ENCODE measurements around the gene NANP.
"Not testable (repeated sequence)": the region's sequence is repeated elsewhere in the genome, so short reads cannot be mapped to it uniquely, and the experiment has no call there.

Gene NANP, protein sequence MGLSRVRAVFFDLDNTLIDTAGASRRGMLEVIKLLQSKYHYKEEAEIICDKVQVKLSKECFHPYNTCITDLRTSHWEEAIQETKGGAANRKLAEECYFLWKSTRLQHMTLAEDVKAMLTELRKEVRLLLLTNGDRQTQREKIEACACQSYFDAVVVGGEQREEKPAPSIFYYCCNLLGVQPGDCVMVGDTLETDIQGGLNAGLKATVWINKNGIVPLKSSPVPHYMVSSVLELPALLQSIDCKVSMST

DNA sequence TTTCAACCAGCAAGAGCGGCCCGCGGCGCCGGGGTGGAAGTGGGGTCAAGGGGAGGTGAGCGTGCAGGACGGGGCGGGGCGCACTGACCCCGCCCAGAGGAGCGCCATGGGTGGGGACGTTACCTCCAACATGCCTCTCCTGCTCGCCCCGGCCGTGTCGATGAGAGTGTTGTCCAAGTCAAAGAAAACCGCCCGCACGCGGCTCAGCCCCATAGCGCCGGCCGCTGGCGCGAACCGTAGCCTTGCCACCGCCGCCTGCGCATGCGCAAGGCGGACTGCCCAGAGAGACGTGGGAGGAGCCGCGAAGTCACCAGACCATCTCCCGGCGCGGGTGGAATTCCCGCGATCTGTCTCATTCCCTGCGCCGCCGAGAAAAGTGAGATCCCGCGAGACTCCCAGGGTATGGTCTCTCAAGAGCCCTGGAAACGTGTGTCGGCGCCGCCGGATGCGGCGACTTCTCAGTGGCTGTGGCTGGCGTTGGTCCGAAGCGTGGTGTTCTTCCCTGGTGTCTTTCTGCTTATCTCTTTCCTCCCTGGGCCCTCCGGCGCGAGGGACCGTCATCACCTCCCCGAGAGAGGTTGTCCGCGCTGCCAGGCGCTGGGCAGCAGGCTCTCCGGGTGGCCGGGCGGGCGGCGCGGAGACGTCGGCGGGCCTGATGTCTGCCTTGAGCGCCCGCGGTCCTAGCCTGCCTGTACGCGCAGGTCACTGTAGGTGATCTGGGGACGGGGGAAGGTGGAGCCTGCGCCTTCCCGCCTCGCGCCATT is at the start of gene NANP:
TSS of gene NANP (minus strand) at position 279 of the 764 bp plus-strand sequence. CDS start at position 213, 66 bp downstream.
- peak; percentile 78 to 90 (median 78) for DNase-seq (ENCODE audit: low read depth in 3 of 3)

DNA sequence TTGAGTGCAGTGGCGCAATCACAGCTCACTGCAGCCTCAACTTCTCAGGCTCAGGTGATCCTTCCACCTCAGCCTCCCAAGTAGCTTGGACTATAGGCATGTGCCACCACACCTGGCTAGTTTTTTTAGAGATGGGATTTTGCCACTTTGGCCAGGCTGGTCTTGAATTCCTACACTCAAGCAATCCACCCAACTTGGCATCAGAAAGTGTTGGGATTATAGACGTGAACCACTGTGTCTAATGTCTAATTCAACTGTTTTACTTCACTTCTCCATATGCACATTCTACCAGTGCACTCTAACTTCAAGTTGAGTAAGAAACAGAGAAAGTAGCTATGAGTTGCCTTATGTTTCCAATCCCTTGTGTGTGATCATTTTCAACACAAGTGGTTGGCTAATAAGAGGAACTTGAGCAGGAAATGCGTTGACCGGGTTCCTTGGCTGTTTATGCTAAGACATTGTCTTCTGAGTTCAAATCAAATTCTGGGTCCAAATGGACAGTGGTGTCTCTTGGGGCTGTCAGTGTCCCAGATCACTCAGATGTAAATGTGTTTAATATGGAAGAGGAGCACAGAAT is 48.9 kb upstream of the NANP start:
- DNase-seq (ENCODE audit: low read depth in 3 of 3): no peak

DNA sequence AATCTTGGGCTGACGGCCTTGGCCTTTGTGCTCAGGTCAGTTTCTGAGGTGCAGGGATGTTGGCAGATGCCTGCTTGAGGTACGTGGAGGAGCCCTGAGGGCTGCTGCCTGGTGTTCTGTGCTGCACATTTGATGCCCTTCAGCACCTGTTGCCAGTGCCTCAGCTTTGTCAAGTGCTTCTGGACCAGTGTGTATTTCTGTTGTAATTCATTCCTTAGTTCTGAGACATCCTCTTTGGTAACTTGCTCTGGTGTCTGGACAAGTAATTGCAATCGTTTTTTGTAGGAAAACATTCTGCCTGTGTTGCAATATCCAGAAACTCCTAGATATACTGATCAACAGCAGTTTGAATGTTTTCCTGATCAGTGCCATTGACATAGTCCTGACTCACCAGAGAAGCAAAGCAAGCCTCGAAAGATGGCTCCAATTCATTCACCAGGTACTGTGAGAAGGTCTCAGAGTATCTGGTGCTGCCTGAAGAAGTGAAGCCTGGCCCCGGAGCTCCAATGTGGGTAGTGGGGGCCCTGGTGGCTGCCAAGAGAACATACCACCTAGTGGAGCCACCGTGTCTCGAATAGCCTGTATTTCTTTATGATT is 46.1 kb upstream of the NANP start:
- DNase-seq (ENCODE audit: low read depth in 3 of 3): no peak

DNA sequence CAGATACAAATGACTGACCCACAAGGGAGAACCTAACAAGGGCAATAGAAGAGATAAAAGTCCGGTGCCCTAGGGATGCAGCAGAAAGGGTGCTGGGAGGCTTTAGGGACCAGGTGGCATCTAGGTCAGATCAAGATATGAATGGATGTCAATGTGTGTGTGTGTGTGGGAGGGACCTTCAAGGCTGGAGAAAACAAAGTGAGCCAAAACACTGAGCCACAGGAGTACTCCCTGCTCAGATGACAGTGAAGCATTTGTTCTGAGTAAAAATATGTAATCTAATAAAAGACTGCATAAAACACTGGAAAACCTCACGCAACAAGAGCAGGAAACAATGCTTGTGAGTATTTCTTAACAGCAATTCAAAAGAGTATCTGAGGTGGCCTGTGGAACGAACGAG is 44.6 kb upstream of the NANP start:
- DNase-seq (ENCODE audit: low read depth in 3 of 3): no peak

DNA sequence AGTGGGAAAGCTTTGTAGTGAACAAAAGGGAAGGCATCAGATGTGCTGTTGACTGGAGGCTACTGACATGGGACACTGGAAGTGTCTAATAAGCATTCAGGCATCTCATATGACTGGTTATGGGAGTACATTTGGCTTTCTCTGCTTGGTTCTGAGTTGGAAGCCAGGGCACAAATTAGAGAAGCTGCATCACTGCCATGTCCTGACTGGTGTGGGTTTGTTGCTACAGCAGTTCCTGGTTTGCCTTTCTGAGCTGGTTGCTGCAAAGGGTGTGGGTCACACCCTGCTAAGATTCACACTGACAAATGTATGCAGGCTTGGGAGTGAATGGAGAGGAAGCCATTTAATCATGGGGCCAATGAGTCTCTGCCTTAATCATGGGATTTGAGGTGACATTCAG is 36.2 kb upstream of the NANP start:
- no peak for DNase-seq (ENCODE audit: low read depth in 3 of 3)

DNA sequence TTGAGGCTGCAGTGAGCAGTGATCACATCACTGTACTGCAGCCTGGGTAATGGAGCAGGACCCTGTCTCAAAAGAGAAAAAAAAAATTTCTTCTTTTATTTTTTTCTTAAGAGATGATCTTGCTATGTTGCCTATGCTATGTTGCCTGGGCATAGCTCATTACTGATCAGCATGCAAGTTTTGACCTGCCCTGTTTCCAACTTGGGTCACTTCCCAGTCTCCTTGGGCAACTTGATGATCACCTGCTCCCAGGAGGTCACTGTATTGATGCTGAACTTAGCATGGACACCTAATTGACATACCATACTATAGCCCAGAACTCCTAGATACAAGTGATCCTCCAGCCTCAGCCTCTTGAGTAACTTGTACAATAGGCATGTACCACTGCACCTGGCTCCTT is 30.7 kb upstream of the NANP start:
- DNase-seq (ENCODE audit: low read depth in 3 of 3): no peak

DNA sequence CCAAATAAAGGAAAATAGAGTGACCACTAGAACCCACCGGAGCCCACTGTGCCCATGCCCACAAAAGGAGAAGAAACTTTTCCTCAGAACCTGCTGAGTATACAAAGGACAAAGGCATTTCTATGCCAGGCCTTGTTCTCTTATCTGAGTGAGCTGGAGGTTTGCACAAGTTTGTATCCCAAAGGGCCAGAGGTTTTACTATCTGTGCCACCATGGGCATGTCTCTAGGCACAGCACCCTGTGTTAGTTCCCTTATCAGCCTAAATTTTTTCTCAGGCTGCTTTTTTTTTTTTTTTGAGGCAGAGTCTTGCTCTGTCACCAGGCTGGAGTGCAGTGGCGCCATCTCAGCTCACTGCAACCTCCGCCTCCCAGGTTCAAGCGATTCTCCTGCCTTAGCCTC is 29.1 kb upstream of the NANP start:
- not testable (repeated sequence) for DNase-seq (ENCODE audit: low read depth in 3 of 3)

DNA sequence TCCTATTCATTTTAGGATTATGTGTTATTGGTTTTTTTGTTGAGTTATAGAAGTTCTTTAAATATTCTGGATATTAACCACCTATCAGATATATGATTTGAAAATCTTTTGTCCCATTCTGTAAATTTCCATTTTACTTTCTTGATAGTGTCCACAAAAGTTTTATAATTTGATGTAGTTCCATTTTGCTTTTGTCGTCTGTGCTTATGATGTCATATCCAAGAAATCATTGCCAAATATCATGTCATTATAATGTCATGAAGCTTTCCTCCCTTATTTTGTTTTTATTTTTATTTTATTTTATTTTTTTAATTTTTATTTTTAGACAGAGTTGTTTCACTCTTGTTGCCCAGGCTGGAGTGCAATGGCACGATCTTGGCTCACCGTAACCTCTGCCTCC is 21.0 kb upstream of the NANP start:
- DNase-seq (ENCODE audit: low read depth in 3 of 3): no peak

DNA sequence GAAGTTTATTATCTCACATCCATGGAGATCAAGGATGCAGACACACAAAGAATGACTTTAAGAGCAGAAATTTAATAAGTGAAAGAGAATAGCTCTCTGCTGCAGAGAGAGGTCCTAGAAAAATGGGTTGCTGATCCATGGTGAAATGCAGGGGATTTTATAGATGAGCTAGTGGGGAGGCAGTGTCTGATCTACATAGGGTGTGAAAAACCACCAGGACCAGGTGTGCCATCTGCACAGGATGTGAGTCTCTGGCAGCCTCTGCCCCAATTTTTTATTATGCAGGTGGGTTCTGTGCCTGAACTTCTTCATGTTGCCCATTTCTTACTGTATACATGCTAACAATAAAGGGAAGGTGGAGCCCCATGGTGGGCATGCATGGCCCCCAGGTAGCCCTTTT is 19.9 kb upstream of the NANP start:
- DNase-seq (ENCODE audit: low read depth in 3 of 3): no peak

DNA sequence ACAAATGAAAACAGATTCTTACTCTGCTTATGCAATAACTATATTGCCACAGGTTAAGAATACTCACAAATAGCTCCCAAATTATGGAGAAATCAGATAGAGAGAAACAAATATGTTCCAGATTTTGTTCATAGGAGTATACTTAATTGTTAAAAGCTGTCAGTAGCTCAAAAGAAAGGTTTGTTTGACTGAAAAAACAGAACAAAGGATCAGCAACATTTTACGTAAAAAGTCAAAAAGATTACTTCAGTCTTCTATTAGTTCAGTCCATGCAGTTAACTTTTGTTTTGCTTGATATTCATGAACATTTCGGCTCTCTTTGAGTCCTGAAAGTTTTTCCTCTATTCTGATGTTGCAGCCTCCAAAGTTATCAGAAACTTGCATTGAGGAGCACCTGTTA is 13.4 kb upstream of the NANP start:
- DNase-seq (ENCODE audit: low read depth in 3 of 3): no peak

DNA sequence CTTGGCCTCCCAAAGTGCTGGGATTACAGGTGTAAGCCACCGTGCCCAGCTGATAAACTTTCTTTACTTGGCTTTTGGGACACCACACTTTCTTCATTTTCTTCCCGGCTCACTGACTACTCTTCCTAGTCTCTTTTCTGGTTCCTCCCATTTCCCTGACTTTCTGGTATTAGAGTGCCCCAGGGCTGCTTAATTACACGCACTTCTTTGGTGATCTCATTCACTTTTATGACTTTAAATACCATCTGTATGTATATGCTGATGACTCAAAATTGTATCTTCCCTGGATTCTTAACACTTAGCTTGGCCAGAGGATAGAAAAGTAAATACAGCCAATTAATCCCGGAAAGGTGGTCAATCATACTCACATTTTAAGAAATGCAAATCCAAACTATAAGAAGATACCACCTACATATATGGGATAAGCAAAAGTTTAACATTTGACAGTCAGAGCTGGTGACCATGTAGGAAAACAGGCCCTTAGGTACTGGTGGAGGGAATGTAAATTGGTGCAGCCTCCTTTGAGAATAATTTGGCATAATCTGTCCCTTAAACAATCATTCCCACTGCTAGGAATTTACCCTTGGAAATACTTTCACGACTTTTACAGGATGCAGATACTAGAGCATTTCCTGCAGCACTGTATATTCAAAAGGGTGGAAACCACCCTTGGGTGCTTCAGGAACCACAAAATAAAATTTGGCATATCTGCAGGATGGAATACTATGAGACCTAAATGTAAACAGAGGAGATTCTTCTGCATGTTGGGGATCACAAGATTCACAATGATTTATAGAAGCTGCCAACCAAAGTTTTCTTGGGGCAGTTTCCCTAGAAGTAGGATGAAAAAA is 9.4 kb upstream of the NANP start:
- no peak for DNase-seq (ENCODE audit: low read depth in 3 of 3)

DNA sequence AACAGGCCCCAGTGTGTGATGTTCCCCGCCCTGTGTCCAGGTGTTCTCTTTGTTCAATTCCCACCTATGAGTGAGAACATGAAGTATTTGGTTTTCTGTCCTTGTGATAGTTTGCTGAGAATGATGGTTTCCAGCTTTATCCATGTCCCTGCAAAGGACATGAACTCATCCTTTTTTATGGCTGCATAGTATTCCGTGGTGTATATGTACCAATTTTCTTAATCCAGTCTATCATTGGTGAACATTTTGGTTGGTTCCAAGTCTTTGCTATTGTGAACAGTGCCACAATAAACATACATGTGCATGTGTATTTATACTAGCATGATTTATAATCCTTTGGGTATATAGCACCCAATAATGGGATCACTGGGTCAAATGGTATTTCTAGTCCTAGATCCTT is 6.8 kb upstream of the NANP start:
- DNase-seq (ENCODE audit: low read depth in 3 of 3): not testable (repeated sequence)

DNA sequence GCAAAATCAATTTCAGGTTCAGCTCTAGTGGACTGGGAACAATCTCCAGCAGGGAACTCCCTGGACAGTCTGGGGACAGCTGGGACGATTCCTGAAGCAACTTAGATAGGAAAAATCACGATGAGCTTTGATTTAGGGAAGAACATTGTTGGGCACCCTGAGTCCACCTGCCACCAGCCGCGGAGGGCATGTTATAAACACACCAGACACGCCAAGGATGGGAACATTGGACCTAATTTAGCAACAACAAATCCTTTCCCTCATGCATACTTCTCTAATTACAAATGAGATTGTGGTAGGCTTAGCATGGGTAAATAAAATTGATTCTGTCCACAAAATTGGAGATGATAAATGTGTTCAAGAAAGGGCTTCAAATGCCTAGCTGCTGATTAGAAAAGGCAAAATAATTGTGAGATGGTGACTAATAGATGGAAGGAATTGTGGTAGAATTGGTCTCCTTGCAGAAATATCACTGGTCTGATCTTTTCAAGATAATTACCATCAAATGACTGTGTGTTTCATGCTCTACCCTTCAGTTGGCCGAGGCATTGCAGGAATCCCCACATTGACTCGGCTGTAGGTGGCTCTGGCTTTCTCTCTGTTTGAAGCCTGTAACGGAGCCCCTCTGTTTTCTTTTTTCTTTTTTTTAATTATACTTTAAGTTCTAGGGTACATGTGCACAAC is 6.1 kb upstream of the NANP start:
- DNase-seq (ENCODE audit: low read depth in 3 of 3): no peak

DNA sequence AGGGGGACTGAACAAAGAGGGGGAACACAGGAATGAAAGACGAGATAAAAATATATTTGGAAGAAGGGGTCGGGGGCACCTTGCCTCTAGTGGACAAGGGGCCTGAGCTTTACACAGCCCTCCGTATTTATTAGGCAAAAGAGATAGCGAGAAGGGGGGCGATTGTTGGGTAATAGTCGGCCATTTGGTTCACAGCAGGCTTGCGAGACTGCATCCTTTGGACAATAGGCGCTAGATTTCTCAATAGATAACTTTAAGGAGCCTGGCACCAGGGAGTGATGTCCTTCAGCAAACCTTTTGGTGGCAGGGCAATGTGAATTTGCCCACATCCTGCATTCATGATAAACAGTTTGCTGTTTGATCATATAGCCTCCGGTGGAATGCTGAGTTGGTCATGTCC is 3.0 kb upstream of the NANP start:
- no peak for DNase-seq (ENCODE audit: low read depth in 3 of 3)

DNA sequence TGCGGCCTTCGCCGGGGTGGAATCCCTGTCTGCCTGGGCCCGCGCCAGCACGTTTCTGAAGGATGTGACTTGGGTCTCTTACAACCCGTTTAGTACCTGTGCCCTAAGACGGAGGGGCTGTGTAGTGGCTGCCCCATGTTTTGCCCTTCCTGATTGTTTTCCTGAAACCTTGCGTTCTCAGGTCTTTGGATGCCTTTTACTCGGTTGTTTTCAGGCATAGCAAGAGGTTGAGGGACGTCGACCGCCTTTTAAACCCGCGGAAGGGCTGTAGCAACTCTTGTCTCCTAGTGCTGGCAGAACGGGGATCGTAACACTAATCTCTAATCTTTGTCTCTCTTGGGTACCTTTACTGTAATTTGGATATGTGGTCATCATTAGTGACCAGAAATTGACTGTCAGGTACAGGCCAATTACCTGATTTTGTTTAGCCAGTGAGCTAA is 706 bp upstream of the NANP start:
- peak in 2 of 3 experiments; percentile 14 to 49 for DNase-seq (ENCODE audit: low read depth in 3 of 3)

DNA sequence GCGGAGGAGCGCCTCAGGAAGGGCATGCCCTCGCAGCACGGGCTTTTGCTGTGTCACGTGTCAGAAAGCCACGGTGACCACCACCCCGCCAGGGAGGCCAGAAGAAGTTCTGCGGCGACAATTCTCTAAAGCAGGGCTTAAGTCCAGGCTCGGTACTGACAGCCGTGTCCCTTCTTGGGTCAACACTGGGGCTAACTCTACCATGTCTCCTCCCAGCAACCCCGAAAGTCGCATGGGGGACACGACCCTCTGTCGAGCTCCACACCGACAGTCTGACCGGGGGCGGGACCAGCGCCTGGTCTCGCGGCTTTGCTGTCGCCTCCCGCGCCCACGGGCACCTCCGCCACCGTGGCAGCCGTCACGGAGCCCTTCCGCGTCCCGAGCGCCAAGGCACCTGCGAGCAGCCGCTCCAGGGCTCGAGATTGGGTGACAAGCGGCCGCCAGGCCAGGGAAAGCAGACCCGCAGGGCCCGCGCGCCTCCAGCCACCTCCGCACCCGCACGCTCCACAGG is 534 bp downstream of the NANP start:
- peak in 1 of 3 experiments; percentile 16 for DNase-seq (ENCODE audit: low read depth in 3 of 3)

DNA sequence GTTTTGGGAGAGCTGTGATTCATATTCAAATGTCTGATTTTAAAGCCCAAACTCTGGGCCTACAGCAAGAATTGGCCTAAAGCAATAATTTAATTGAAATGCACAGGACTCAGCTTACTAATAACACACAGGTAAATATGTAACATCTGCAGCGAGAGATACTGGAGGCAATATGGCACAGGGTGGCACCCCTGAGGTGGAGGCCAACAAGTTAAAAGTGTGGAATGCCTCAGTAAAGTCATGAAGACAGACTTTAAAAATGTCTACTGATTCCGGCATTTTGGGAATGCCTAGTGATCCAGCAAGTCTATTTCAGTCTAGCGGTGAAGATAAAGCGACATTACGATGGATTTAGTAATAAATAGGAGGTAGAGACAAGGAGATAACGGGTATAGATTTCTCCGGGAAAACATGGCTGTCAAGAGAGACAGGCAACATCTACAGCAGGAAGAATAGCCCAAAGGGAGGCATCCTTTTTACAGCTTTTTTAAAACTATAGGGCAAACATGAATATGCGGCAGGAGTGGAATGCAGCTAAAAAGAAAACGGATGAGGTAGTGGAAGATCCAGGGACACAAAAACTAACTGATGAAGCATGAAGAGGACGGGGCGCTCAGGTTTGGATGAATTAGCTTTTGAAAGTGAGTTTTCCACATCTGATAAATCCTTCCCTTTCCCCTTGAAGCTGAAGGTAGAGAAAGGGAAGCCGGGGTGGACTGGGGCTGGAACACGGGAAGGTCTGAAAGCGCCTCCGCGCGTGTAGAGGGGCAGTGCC is 1.2 kb downstream of the NANP start:
- DNase-seq (ENCODE audit: low read depth in 3 of 3): no peak

DNA sequence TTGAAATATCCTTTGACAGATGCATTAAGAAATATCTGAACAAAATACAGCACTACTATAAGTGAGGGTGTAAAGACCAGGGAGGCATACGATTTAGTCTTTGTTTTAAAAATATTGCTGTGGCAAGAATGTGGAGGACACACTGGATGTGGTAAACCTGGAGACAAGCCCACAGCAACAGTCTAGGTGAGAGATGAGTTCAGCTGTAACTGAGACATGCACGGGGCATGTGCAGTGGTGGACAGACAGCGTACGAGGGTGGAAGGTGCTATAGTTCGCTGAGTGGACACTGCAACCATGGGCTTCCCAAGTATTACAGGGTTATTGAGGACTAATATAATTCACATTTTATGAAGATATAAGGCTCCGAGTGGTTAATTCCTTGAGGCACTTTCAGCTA is 1.8 kb downstream of the NANP start:
- no peak for DNase-seq (ENCODE audit: low read depth in 3 of 3)

DNA sequence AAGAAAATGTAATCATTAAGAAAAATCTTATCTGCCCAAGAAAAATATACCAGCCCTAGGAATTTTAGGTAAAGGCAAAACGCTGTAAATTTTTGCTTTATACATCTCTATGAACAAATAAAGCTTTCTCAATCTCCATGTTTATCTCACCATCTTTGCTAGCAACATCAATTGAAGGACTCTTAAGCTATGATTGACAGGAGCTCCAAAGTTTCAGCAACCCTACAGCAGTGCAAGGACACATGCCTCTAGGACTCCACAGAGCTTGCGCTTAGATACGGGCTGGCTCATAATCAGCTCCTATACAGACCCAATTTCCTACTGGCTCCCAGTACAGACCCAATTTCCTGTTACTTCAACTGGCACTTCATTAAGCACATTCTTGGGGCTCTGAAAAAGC is 4.3 kb downstream of the NANP start:
- no peak for DNase-seq (ENCODE audit: low read depth in 3 of 3)

DNA sequence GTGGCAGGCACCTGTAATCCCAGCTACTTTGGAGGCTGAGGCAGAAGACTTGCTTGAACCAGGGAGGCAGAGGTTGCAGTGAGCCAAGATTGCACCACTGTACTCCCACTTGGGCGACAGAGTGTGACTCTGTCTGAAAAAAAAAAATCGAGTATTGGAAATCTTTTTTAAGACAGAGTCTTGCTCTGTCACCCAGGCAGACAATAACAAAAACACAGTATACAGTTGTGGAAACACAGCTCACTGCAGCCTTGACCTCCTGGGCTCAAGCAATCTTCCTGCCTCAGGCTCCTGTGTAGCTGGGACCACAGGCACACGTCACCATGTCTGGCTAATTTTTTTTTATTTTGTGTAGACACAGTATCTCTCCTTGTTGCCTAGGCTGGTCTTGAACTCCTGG is 15.0 kb downstream of the NANP start:
- DNase-seq (ENCODE audit: low read depth in 3 of 3): no peak
